T-helper 22 cell (primary cell): ENCODE measurements around the gene SAAL1.

Experiments used
- DNase-seq: peaks from one replicate; pipeline ENCODE4 v3.0.0-alpha.2; 2020; ENCODE audit warnings: low read depth

Gene SAAL1

GRCh38 chr11:18081551-18081950, 24.3 kb downstream of the SAAL1 start:
- DNase-seq, result no peak

- no peak for DNase-seq
These were observed 25.4 kb downstream of the SAAL1 start for GRCh38 chr11:18080451-18080850.

GRCh38 chr11:18078909-18079308, 27.0 kb downstream of the SAAL1 start:
- DNase-seq, result no peak

GRCh38 chr11:18075444-18075843, 30.4 kb downstream of the SAAL1 start:
- no peak for DNase-seq

- no peak for DNase-seq
These were observed 34.7 kb downstream of the SAAL1 start for GRCh38 chr11:18071098-18071705.

GRCh38 chr11:18067372-18067771, 38.5 kb downstream of the SAAL1 start:
- no peak for DNase-seq

GRCh38 chr11:18066626-18067025, 39.3 kb downstream of the SAAL1 start:
- DNase-seq, result no peak

GRCh38 chr11:18065572-18065971, 40.3 kb downstream of the SAAL1 start:
- DNase-seq, result no peak

- DNase-seq, result no peak
These were observed 41.3 kb downstream of the SAAL1 start for GRCh38 chr11:18064450-18065054.

GRCh38 chr11:18063862-18064434, 41.9 kb downstream of the SAAL1 start:
- no peak for DNase-seq

GRCh38 chr11:18063125-18063524, 42.8 kb downstream of the SAAL1 start:
- no peak for DNase-seq

GRCh38 chr11:18061351-18061750, 44.5 kb downstream of the SAAL1 start:
- no peak for DNase-seq

- no peak for DNase-seq
These were observed 49.2 kb downstream of the SAAL1 start for GRCh38 chr11:18056561-18057181.

- DNase-seq, result no peak
These were observed 51.3 kb downstream of the SAAL1 start for GRCh38 chr11:18054511-18055103.

GRCh38 chr11:18050848-18051247, 55.0 kb downstream of the SAAL1 start:
- no peak for DNase-seq

- DNase-seq, result no peak
These were observed 59.6 kb downstream of the SAAL1 start, which contains the start of gene TPH1 for GRCh38 chr11:18046116-18046777. TPH1 (minus strand) TSS chr11:18046269; CDS start chr11:18040762, 5,507 bp downstream.

- DNase-seq, result no peak
These were observed 69.4 kb downstream of the SAAL1 start for GRCh38 chr11:18036456-18036855.
